Trophoblast cell (in vitro differentiated cells and primary cell): ENCODE data around the gene MAML3.
A peak's percentile ranks its signal among the peaks of the same experiment; 100 is the strongest.

Source experiments
- DNase-seq, 2 donors: peaks; one replicate each; pipeline ENCODE4 v3.0.0-alpha.2; 2016
- H2AFZ ChIP-seq: 2 replicates; pipeline ENCODE4 v1.6.1; 2013; ENCODE audit warnings: low read length, moderate library complexity, mild to moderate bottlenecking; ENCODE audit not compliant: insufficient read depth, poor library complexity
- H2AK5ac ChIP-seq: 2 replicates; pipeline ENCODE4 v1.6.1; 2013; ENCODE audit warnings: mild to moderate bottlenecking, low read length
- H2BK120ac ChIP-seq: 2 replicates; pipeline ENCODE4 v1.6.1; 2013; ENCODE audit warnings: low read length, mild to moderate bottlenecking, moderate library complexity; ENCODE audit not compliant: insufficient read depth, poor library complexity
- H2BK12ac ChIP-seq: 2 replicates; pipeline ENCODE4 v1.6.1; 2013; ENCODE audit warnings: mild to moderate bottlenecking, low read length, moderate library complexity
- H2BK5ac ChIP-seq: 2 replicates; pipeline ENCODE4 v1.6.1; 2013; ENCODE audit warnings: low read length, low read depth, moderate library complexity, mild to moderate bottlenecking; ENCODE audit not compliant: poor library complexity
- H3K14ac ChIP-seq: 2 replicates; pipeline ENCODE4 v1.6.1; 2013; ENCODE audit warnings: mild to moderate bottlenecking, low read length
- H3K18ac ChIP-seq: 2 replicates; pipeline ENCODE4 v1.6.1; 2013; ENCODE audit warnings: mild to moderate bottlenecking, low read length
- H3K23ac ChIP-seq: 2 replicates; pipeline ENCODE4 v1.6.1; 2013; ENCODE audit warnings: low read length
- H3K27ac ChIP-seq: 2 replicates; pipeline ENCODE4 v1.5.1; 2013; ENCODE audit warnings: low read depth, mild to moderate bottlenecking, inconsistent platforms, low read length, moderate library complexity
- H3K27me3 ChIP-seq: 2 replicates; pipeline ENCODE4 v1.6.1; 2013; ENCODE audit warnings: inconsistent platforms, mild to moderate bottlenecking, low read length, moderate library complexity; ENCODE audit not compliant: insufficient read depth
- H3K36me3 ChIP-seq, 2 experiments: 1 replicate in 1 of 2; 2 replicates in 1 of 2; pipeline ENCODE4 v1.6.1; 2013; ENCODE audit warnings: low read length in 2 of 2, mild to moderate bottlenecking in 2 of 2, moderate library complexity in 1 of 2; ENCODE audit not compliant: insufficient read depth in 2 of 2, control insufficient read depth in 1 of 2
- H3K4ac ChIP-seq: 2 replicates; pipeline ENCODE4 v1.6.1; 2013; ENCODE audit warnings: low read depth, mild to moderate bottlenecking, low read length, moderate library complexity
- H3K4me1 ChIP-seq, 2 experiments: 1 replicate in 1 of 2; 2 replicates in 1 of 2; pipeline ENCODE4 v1.6.1; 2013; ENCODE audit warnings: low read length in 2 of 2, mild to moderate bottlenecking in 2 of 2, moderate library complexity in 1 of 2; ENCODE audit not compliant: insufficient read depth in 2 of 2, control insufficient read depth in 1 of 2
- H3K4me2 ChIP-seq: 2 replicates; pipeline ENCODE4 v1.6.1; 2013; ENCODE audit warnings: inconsistent platforms, mild to moderate bottlenecking, low read length, moderate library complexity
- H3K4me3 ChIP-seq: 2 replicates; pipeline ENCODE4 v1.5.1; 2013; ENCODE audit warnings: mild to moderate bottlenecking, low read depth, low read length, inconsistent platforms
- H3K79me1 ChIP-seq: one replicate; pipeline ENCODE4 v1.6.1; 2013; ENCODE audit warnings: low read length
- H3K79me2 ChIP-seq: 2 replicates; pipeline ENCODE4 v1.6.1; 2013; ENCODE audit warnings: low read length, mild to moderate bottlenecking; ENCODE audit not compliant: control insufficient read depth, insufficient read depth, poor library complexity
- H3K9ac ChIP-seq: 2 replicates; pipeline ENCODE4 v1.6.1; 2013; ENCODE audit warnings: mild to moderate bottlenecking, low read length
- H3K9me3 ChIP-seq: 2 replicates; pipeline ENCODE4 v1.6.1; 2013; ENCODE audit warnings: low read depth, mild to moderate bottlenecking, control low read depth, inconsistent platforms, low read length; ENCODE audit not compliant: insufficient read depth
- H4K12ac ChIP-seq: 2 replicates; pipeline ENCODE4 v1.6.1; 2013; ENCODE audit warnings: low read depth, mild to moderate bottlenecking, low read length, moderate library complexity
- H4K8ac ChIP-seq: 2 replicates; pipeline ENCODE4 v1.6.1; 2013; ENCODE audit warnings: low read depth, mild to moderate bottlenecking, low read length, moderate library complexity
- H4K91ac ChIP-seq: one replicate; pipeline ENCODE4 v1.6.1; 2013; ENCODE audit warnings: low read depth, mild to moderate bottlenecking, low read length, moderate library complexity
- WGBS: extraction: QIAGEN DNeasy Blood & Tissue Kit; methylation state at CpG from one replicate; pipeline ENCODE4 v1.1.7; 2013; ENCODE audit warnings: missing lambda C conversion rate; ENCODE audit not compliant: insufficient read length, insufficient coverage; ENCODE audit errors: extremely low coverage; 5-methylcytosine and 5-hydroxymethylcytosine counted together

Gene MAML3

GRCh38 chr4:139690419-139690818 is 463.6 kb downstream of the MAML3 start:
- Histone ChIP-seq H4K91ac (no peak overlapping the region), H3K27ac (no peak overlapping the region), H3K23ac (no peak overlapping the region), H3K14ac (no peak overlapping the region), H2BK12ac (no peak overlapping the region), H2BK5ac (peak overlapping the region; percentile 13), H3K79me2 (no peaks in the 10 kb centered on the region), H3K9me3 (no peaks in the 10 kb centered on the region), H3K79me1 (no peaks in the 10 kb centered on the region), H3K4me2 (no peak overlapping the region), H2BK120ac (no peak overlapping the region), H3K4ac (no peak overlapping the region), H2AK5ac (no peak overlapping the region), H3K4me1 (peaks cover 2 to 8% of the 10 kb centered on the region in 2 experiments), H4K8ac (no peak overlapping the region), H3K9ac (no peak overlapping the region), H2AFZ (no peak overlapping the region), H3K18ac (no peak overlapping the region), H3K27me3 (no peaks in the 10 kb centered on the region), H3K36me3 (no peaks in the 10 kb centered on the region), H3K4me3 (no peak overlapping the region), H4K12ac (no peak overlapping the region)
- DNase-seq = no peak

DNA sequence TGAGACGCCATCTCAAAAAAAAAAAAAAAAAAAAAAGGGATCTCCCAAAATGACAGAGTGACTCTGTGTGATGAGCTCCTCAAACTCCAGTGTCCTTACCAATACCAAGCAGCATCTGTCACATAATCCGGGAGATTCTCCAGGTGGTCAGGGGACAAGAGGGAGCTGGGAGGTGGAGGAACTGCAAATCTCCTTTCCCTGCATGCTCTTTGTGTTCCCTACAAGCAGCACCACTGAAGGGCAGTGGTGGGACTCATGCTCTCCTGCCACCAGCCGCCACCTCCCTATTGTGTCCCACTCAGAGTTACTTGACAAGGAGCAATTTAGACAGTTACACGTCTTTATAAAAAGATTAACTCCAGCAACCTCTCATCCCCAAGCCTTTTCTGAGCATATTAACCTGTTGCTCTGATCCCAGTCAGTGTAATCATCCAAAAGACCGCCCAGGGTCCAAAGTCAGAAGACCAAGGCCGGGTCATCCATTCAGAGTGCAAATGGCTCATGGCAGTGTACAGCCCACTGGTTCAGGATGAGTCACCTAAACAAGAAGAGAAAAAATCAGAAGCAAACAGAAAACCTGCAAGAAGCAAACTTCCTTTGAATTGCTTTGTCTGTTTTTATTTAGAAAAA is 464.8 kb downstream of the MAML3 start:
- Histone ChIP-seq H3K9me3 (no peaks in the 10 kb centered on the region), H2BK120ac (no peak overlapping the region), H3K27me3 (no peaks in the 10 kb centered on the region), H3K9ac (no peak overlapping the region), H3K23ac (no peak overlapping the region), H2AK5ac (no peak overlapping the region), H4K91ac (no peak overlapping the region), H3K4me2 (no peak overlapping the region), H3K14ac (no peak overlapping the region), H4K8ac (no peak overlapping the region), H3K27ac (no peak overlapping the region), H2BK12ac (no peak overlapping the region), H3K79me1 (no peaks in the 10 kb centered on the region), H3K79me2 (no peaks in the 10 kb centered on the region), H3K4ac (no peak overlapping the region), H3K4me1 (peaks cover 2 to 8% of the 10 kb centered on the region in 2 experiments), H3K36me3 (peaks cover 0 to 2% of the 10 kb centered on the region in 2 experiments), H3K4me3 (no peak overlapping the region), H4K12ac (no peak overlapping the region), H2BK5ac (no peak overlapping the region), H3K18ac (no peak overlapping the region), H2AFZ (no peak overlapping the region)
- no CpG with 5 or more reads among the region's 6 CpGs for WGBS
- DNase-seq = no peak

DNA sequence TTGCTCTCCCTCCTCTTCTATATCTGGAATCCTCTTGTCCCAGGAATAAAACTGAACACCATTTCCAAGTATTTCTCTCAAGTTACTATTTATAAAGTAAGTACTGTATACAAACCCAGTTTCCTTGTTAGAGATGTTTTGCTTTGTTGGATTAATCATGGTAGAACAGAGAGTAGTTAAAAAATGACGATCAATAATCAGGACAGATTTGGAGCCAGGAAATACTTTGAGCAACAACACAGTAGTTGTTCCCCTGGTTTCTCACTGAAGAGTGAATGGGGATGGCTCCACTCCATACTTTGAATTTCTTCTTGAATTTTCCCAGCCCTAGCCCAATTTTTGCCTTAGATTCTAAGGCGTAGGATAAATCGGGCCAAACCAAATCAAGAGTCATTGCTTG is 467.0 kb downstream of the MAML3 start:
- Histone ChIP-seq H3K36me3 (peaks cover 0 to 2% of the 10 kb centered on the region in 2 experiments), H4K12ac (no peak overlapping the region)
- no CpG with 5 or more reads among the region's 3 CpGs for WGBS

GRCh38 chr4:139686130-139686529 is 467.9 kb downstream of the MAML3 start:
- H3K36me3 ChIP-seq = peaks cover 0 to 2% of the 10 kb centered on the region in 2 experiments
- peaks cover 3% of the 10 kb centered on the region for H3K9me3 ChIP-seq
- no peak overlapping the region for H2BK5ac ChIP-seq
- no peak overlapping the region for H2AK5ac ChIP-seq
- H2AFZ ChIP-seq = no peak overlapping the region
- H3K4me1 ChIP-seq = peaks cover 0 to 5% of the 10 kb centered on the region in 2 experiments
- H2BK12ac ChIP-seq = no peak overlapping the region
- H3K27me3 ChIP-seq = no peaks in the 10 kb centered on the region
- H3K23ac ChIP-seq = no peak overlapping the region
- H3K4me2 ChIP-seq = no peak overlapping the region
- H4K12ac ChIP-seq = no peak overlapping the region
- H3K27ac ChIP-seq = no peak overlapping the region
- no peak overlapping the region for H3K4ac ChIP-seq
- no CpG with 5 or more reads among the region's 1 CpG for WGBS
- no peak overlapping the region for H3K9ac ChIP-seq
- no peak for DNase-seq
- H4K8ac ChIP-seq = no peak overlapping the region
- H4K91ac ChIP-seq = no peak overlapping the region
- H3K4me3 ChIP-seq = no peak overlapping the region
- H3K14ac ChIP-seq = no peak overlapping the region
- H3K79me2 ChIP-seq = no peaks in the 10 kb centered on the region
- H2BK120ac ChIP-seq = no peak overlapping the region
- H3K18ac ChIP-seq = no peak overlapping the region
- no peaks in the 10 kb centered on the region for H3K79me1 ChIP-seq

More for the DNA sequence above, 467.0 kb downstream of the MAML3 start:
- no peaks in the 10 kb centered on the region for H3K79me1 ChIP-seq
- no peaks in the 10 kb centered on the region for H3K79me2 ChIP-seq
- no peak for DNase-seq
- peaks cover 3% of the 10 kb centered on the region for H3K9me3 ChIP-seq
- H3K4me1 ChIP-seq = peaks cover 2 to 5% of the 10 kb centered on the region in 2 experiments
- no peak overlapping the region for H3K4me2 ChIP-seq
- H3K4ac ChIP-seq = no peak overlapping the region
- H2BK5ac ChIP-seq = no peak overlapping the region
- no peak overlapping the region for H4K91ac ChIP-seq
- no peak overlapping the region for H3K4me3 ChIP-seq
- H2AFZ ChIP-seq = no peak overlapping the region
- H3K9ac ChIP-seq = no peak overlapping the region
- H2BK120ac ChIP-seq = no peak overlapping the region
- H3K27ac ChIP-seq = no peak overlapping the region
- no peak overlapping the region for H2BK12ac ChIP-seq
- no peak overlapping the region for H4K8ac ChIP-seq
- no peak overlapping the region for H3K23ac ChIP-seq
- H3K14ac ChIP-seq = no peak overlapping the region
- no peak overlapping the region for H2AK5ac ChIP-seq
- no peak overlapping the region for H3K18ac ChIP-seq
- no peaks in the 10 kb centered on the region for H3K27me3 ChIP-seq
